OCI-LY7 (cell line): ENCODE data around the gene LZIC.

Source experiments
- EZH2phosphoT487 ChIP-seq: fragments of 200-600 bp; sonication (generic); IDR thresholded peaks from 2 replicates; pipeline ENCODE4 v1.6.1; 2018; ENCODE audit warnings: low read depth, borderline replicate concordance, mild to moderate bottlenecking, mixed run types, antibody characterized with exemption, low read length, moderate library complexity, mixed read lengths
- TF ChIP-seq, protein P1 (sequence below): fragments of 200-600 bp; sonication (generic); conservative IDR thresholded peaks from 2 replicates; pipeline ENCODE4 v1.5.1; 2014; ENCODE audit warnings: mild to moderate bottlenecking, antibody characterized with exemption, low read length, moderate library complexity, mixed read lengths

DNA sequence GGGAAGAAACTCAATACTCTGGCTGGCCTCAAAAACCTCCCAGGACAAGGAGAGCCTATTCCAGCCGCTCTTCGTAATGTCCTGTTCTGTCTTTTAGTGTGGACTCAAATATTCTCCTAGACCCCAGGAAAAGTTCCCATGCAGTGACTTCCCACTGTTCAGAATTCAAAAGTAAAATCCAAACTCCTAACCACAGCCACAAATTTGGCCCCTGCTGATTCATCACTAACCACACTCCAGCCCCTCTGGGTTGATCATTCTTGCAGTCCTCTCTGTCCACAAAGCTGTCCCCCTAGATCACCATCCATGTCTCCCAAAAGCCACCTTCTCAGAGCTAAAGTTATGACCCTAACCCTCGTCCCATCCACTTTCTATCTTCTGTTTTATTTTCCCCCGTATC is 38.2 kb downstream of the LZIC start:
- TF ChIP-seq, protein P1, sequence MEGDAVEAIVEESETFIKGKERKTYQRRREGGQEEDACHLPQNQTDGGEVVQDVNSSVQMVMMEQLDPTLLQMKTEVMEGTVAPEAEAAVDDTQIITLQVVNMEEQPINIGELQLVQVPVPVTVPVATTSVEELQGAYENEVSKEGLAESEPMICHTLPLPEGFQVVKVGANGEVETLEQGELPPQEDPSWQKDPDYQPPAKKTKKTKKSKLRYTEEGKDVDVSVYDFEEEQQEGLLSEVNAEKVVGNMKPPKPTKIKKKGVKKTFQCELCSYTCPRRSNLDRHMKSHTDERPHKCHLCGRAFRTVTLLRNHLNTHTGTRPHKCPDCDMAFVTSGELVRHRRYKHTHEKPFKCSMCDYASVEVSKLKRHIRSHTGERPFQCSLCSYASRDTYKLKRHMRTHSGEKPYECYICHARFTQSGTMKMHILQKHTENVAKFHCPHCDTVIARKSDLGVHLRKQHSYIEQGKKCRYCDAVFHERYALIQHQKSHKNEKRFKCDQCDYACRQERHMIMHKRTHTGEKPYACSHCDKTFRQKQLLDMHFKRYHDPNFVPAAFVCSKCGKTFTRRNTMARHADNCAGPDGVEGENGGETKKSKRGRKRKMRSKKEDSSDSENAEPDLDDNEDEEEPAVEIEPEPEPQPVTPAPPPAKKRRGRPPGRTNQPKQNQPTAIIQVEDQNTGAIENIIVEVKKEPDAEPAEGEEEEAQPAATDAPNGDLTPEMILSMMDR: no peak
- no peak for TF ChIP-seq EZH2phosphoT487
